Measurements from ENCODE around the gene CACNA1F.

DNA sequence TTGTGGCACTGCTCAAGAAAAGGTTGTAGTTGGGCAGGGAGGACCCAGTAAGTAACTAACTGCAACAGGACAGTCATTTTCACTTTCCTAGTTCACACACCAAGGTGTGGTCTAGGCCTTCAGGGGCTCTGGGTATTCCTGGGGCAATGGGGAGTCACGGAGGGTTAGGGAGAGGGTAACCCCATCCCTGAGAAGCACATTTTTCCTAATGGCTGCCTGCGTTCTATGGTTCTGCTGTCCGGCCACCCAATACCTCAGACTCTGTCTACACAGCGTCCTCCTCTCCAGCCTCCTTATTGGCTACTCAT lies 35.5 kb upstream of the CACNA1F start:
- no peak for TF ChIP-seq EZH2 (IDR thresholded peaks at IDR 0.05; ENCODE audit: borderline replicate concordance, low read length)
- TF ChIP-seq, protein P1, sequence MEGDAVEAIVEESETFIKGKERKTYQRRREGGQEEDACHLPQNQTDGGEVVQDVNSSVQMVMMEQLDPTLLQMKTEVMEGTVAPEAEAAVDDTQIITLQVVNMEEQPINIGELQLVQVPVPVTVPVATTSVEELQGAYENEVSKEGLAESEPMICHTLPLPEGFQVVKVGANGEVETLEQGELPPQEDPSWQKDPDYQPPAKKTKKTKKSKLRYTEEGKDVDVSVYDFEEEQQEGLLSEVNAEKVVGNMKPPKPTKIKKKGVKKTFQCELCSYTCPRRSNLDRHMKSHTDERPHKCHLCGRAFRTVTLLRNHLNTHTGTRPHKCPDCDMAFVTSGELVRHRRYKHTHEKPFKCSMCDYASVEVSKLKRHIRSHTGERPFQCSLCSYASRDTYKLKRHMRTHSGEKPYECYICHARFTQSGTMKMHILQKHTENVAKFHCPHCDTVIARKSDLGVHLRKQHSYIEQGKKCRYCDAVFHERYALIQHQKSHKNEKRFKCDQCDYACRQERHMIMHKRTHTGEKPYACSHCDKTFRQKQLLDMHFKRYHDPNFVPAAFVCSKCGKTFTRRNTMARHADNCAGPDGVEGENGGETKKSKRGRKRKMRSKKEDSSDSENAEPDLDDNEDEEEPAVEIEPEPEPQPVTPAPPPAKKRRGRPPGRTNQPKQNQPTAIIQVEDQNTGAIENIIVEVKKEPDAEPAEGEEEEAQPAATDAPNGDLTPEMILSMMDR (IDR thresholded peaks at IDR 0.05; ENCODE audit: low read length), result no peak

Data from OCI-LY1 (cell line).